Adrenal gland (tissue), 5 donors: Measurements from ENCODE around the gene USP10.

Experiments used
- CTCF ChIP-seq, 6 experiments: fragments of 450-650 bp in 4 of 6; fragments of 200-600 bp in 2 of 6; sonication (generic) in 1 of 6; IDR thresholded peaks; 1 replicate in 5 of 6; 2 replicates in 1 of 6; pipeline versions ENCODE4 v1.5.1 to v1.8.0; 2016 to 2021; ENCODE audit warnings: antibody characterized with exemption in 6 of 6, mild to moderate bottlenecking in 2 of 6, moderate library complexity in 1 of 6
- POLR2A ChIP-seq, 2 donors: fragments of 450-650 bp; IDR thresholded peaks; one replicate each; pipeline ENCODE4 v1.6.1; 2017; ENCODE audit warnings: antibody characterized with exemption in 2 of 2, mild to moderate bottlenecking in 2 of 2, moderate library complexity in 1 of 2
- donor health status: DM: no; HTN: no; CAD: no.

GRCh38 chr16:84817613-84818012 lies 117.8 kb downstream of the USP10 start:
- TF ChIP-seq POLR2A (IDR thresholded peaks at IDR 0.05) (no peak), CTCF (IDR thresholded peaks at IDR 0.05) (no peak)
